Sigmoid colon (tissue), 4 donors: ENCODE results near the gene NDP.

ENCODE experiments used
- CTCF ChIP-seq, 4 experiments: fragments of 450-650 bp in 3 of 4; fragments of 200-600 bp in 1 of 4; IDR thresholded peaks; one replicate each; pipeline ENCODE4 v1.5.1; 2016 to 2019; ENCODE audit warnings: antibody characterized with exemption in 4 of 4, mild to moderate bottlenecking in 3 of 4, moderate library complexity in 2 of 4
- EP300 ChIP-seq, 4 donors: sonication (generic); formaldehyde crosslinking; IDR thresholded peaks; one replicate each; pipeline ENCODE4 v1.6.1; 2017; ENCODE audit warnings: antibody characterized with exemption in 4 of 4
- POLR2A ChIP-seq, 2 donors: fragments of 450-650 bp; IDR thresholded peaks; one replicate each; pipeline ENCODE4 v1.6.1; 2016; ENCODE audit warnings: antibody characterized with exemption in 2 of 2, mild to moderate bottlenecking in 2 of 2, moderate library complexity in 2 of 2
- POLR2AphosphoS5 ChIP-seq, 4 donors: sonication (generic); formaldehyde crosslinking; IDR thresholded peaks; one replicate each; pipeline ENCODE4 v1.6.1; 2017; ENCODE audit warnings: antibody characterized with exemption in 4 of 4

- TF ChIP-seq POLR2AphosphoS5 (IDR thresholded peaks at IDR 0.05) (no peak), CTCF (IDR thresholded peaks at IDR 0.05) (no peak), POLR2A (IDR thresholded peaks at IDR 0.05) (no peak), EP300 (IDR thresholded peaks at IDR 0.05) (no peak)
These were observed 4.8 kb downstream of the NDP start for GRCh38 chrX:43968359-43968781.
